Fibroblast of skin of abdomen (primary cell): Measurements from ENCODE around the gene GABRG3.

Experiments used
- DNase-seq: peaks from one replicate; pipeline ENCODE4 v3.0.0-alpha.2; 2013

The GABRG3 gene

GRCh38 chr15:27114473-27114872 is 143.5 kb downstream of the GABRG3 start:
- DNase-seq: no peak

DNA sequence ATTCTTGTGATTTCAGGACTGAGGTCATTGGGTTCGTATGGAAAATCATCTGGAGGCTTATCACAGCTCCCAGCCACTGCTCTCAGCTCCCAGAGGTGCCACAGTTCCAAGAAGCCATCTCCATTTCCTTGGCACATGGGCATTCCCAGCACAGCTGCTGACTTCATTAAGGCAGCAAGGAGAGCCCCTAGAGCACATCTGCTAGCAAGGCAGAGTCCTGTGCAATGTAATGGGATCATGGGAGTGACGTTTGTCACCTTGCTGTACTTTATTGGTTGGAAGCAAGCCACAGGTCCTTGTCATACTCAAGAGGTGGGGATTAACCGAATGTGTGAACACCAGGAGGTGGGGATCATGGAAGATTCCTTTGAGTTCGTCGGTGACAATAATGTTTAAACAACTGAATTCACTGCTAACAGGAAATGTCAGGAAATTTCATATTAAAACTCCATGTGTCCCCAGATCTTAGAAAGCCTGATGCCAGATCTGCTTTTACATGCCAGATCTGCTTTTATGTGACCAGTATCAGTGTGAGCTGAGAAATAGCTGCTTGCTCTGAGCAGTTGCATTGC is 148.8 kb downstream of the GABRG3 start:
- no peak for DNase-seq

GRCh38 chr15:27121672-27122071 is 150.7 kb downstream of the GABRG3 start:
- DNase-seq: no peak

GRCh38 chr15:27123291-27123690 is 152.3 kb downstream of the GABRG3 start:
- no peak for DNase-seq

DNA sequence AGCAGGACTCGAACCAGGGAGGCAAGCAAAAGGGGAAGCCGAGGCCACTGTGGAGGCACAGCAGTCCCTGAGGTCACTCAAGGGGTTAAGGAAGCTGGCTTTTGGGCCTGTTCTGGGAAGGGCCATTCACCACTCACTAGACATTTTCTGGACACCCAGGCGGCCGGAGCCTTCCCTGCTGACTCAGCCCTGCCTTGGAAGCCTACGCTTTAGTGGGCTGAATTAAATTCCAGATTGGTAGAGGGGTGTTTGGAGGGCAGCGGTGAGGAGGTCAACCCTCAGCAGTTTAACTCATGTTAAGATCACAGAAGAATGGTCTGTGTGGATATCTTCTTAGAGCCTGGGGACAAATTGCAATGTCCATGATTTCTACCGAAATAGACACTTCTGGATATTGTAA is 152.8 kb downstream of the GABRG3 start:
- no peak for DNase-seq

DNA sequence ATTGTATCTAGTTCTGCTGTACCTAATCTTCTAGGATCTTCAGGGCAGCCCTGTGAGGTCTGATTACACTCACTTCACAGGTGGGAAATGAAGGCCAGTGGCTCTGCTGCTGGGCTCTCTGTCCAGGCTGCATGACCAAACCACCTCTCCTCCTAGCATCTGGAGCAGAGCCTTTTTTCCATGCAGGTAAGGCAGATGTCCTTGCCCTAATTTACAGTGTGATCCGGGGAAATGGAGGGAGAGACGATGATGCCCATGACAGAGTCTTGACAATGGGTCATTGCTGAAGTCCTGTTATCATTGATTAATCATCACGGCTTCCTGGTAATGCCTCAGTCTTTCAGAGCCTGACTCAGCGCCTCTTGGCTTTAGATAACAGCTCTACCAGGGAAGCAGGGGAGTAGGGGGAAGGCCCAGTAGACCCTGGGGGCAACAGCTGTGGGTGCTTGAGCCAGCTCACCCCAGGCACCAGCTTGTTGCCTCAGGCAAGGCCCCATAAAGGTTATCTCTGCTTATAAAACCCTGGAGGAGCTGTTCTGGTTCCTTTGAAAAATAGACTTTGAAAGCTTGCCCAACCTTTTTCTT is 153.4 kb downstream of the GABRG3 start:
- no peak for DNase-seq

- no peak for DNase-seq
Measured at GRCh38 chr15:27125185-27125584, 154.2 kb downstream of the GABRG3 start.

DNA sequence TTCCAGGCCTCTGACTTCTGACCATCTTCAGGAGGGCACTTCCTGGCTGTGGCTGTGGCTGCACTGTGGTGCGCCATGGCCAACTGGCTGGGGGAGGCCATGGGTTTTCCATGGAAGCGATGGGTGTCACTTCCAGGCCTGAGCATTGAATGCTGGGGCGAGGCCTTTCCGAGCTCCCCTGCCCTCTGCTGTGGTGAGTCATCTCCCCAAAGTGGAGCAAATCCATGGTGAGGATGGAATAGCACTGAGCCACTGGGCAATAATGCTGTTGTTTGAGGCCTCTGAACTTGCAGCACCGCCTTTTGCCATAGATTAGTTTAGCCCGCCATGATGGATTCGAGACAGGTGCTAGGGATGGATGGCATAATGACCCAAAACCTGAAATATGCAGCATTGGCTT is 155.5 kb downstream of the GABRG3 start:
- no peak for DNase-seq

DNA sequence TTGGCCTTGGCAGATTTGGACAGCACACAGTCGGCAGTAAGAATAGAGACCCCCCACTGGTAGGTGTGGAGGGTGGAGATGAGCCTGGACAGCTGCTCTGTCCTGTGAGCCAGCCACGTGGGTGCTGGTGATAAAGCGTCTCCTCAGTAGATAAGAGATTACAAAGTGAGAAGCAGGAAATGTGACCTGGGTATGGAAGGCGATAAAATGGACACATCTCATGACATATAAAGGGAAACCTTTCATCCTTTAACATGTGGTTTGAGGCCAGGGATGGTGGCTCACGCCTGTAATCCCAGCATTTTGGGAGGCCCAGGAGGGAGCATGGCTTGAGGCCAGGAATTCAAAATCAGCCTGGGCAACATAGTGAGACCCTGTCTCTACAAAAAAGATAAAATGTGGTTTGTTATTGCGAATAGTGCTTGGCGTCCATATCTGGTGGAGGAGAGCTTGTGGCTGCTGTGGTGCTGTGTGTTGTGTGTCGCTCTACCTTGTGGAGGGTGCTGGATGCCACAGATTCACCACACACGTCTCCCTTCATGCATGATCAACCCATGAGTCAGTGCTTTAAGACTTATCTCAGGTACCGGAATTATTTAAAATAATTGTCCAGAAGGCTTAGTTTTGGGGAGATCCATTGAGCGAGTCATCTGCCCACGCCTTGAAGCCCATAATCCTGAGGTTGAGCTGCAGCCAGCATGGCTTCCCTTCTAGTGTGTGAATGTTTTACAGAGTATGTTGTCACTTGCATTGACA is 157.0 kb downstream of the GABRG3 start:
- DNase-seq: no peak

DNA sequence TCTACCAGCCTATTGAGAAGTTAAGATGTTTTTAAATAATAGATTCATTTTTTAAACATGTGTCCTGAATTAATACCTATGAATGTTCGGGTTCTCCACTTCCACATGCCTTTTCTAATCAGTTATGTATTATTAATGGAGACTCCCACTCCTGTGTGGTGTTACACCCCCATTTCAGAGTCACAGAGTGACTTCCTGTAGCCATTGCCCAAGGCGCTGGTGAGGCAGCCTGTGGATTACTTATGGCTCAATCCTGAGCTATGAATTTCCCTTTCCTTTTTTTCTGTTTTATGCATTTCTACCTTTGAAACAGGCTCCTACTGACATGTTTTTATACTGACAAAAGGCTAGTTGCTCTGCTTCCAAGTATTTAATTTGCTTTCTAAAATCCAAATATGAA is 162.3 kb downstream of the GABRG3 start:
- DNase-seq: no peak

DNA sequence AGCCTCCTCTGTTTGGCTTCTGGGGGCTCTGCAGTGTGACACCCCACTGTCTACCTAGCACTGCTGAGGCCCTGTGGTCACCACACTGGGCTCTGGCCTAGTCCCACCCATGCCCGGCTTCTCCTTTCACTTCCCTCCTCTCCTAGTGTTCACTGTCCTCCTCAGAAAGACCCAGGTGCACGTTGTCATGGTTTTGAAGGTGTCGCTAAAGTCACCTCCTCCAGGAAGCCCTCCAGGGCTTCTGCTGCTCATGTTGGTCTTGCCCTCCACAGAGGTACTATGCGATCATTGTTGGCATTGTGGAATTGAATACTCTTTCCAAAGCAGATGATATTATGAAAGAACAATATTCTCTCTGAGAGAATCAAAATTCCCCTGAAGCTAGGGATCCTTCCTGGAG is 163.5 kb downstream of the GABRG3 start:
- DNase-seq: no peak

- no peak for DNase-seq
Measured at GRCh38 chr15:27135151-27135550, 164.2 kb downstream of the GABRG3 start.

GRCh38 chr15:27137127-27137526 is 166.1 kb downstream of the GABRG3 start:
- no peak for DNase-seq

- no peak for DNase-seq
Measured at GRCh38 chr15:27165590-27165989, 194.6 kb downstream of the GABRG3 start.

- no peak for DNase-seq
Measured at GRCh38 chr15:27166917-27167316, 195.9 kb downstream of the GABRG3 start.

- no peak for DNase-seq
Measured at GRCh38 chr15:27167738-27168137, 196.8 kb downstream of the GABRG3 start.

DNA sequence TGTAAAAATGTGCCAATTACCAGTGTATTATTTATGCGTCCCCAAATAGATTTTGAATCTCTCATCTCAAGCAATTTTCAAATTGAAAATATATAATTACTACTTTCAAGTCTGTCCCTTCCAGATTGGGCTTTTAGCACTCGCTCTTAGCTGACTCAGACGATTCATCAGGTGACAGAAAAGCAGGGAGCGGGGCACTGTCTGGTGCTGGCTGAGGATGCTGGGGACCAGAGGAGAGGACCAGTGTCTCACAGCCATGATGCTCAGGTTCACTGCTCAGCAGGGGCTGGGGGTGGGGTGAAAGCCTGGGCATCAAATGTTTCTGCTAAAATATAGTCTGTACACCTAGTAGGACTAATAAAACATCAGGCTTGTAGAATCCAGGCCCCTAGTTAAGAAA is 199.9 kb downstream of the GABRG3 start:
- DNase-seq: no peak

DNA sequence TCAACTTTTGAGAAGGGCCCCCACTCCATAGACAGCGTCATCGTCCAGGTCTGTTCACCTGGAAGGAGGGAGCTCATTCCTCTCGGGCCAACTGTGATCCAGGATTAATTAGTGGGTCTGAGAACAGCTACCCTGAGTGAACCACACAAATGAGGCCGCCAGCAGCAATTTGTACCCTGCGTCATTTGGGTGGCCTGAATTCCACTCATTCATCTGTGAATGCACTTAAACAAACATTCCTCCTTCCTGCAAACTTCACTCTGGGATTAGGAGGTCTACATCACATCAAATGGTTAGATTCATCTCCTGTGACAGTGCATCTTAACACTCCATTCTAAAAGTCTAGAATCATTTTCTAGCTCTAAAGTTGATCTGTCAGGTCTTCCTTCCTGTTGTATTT is 201.8 kb downstream of the GABRG3 start:
- DNase-seq: no peak

DNA sequence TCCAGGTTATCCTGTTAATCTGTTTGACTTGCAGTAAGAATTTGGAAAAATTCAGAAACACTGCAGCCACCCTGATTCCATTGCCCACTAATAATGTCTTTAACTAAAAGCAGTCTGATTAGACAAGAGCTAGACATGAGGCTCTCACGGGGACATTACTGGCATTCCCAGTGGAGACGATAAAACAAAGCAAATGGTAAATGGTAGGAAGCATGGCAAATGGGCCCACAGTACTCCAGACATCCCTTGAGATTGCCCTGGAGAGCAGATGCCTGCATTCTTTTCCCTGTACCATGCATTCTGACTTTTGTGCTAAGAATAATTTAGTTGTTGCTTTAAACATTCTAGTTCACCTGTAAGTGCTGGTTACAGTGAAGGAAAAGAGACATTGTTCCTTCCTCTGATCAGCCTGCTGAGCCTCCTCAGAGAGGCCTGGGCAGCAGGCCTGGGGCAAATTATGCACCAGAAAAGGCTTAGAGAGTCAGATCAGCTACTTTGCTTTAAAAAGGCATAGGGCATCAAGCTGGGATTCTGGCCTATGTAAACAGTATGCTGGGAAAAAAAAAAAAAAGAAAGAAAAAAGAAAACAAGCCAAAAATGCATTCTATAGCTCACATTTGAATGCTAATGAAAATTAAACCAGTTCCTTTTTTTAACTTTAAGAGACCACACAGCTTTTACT is 204.6 kb downstream of the GABRG3 start:
- no peak for DNase-seq

DNA sequence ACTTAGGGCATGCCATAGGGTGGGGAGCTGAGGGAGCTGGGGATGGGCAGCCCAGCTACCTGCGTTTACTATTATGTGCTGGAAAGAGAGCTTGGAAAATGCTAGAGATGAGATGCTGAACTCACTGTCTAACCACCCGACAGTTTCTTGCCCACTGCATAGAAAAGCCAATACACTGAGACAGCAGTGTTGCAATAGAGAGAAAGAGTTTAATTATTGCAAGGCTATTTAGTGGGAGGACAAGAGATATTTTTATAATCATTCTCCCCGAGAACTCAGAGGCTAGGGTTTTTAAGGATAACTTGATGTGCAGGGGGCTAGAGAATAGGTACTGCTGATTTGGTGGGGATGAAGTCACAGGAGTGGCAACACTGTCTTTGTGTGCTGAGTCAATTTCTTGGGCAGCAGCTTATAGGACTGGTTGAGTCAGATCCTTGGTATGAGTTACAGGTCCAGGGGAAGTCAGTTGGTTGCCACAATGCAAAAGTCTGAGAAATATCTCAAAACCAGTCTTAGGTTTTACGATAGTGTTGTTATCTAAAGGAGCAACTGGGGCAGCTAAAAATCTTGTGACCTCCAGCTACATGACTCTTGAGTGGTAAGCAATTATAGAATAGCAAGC is 205.9 kb downstream of the GABRG3 start:
- DNase-seq: no peak

DNA sequence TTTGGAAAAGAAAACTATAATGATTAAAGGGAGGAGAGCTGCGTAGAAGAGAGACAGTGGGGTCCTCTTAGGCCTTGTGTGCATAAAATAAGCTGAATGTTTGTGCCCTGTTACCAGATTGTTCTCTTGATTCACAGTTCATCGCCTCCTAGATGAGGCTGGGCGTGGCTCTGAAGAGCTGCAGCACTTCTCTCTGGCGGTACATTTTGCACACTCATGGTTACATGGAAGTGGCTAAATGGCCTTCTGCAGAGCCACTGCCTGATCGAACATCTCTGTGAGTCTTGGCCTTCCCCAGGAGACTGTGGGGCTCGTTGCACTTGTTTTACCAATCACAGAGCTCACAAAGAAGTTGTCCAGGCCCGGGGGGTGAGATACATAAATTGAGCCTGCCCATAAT is 208.8 kb downstream of the GABRG3 start:
- DNase-seq: no peak

GRCh38 chr15:27182561-27183110 is 211.7 kb downstream of the GABRG3 start:
- DNase-seq: no peak

DNA sequence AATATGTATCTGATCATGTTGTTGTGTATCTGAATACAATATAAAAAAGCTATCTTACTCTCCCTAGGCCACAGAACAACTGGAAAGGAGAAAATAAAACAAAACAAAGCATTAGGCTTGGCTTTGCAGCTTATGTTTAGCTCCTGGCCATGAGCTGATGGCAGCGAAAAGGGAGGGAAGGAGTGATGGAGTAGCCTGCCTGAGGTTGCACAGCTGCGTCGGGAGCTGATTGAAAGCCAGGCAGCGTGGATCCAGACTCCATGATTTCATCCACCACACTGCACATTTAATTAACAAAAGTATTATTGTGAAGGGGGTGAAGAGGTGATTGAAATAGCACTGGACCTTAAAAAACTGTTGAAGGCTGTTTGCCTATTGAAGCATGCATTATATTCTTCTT is 212.2 kb downstream of the GABRG3 start:
- DNase-seq: peak; percentile 49
